Measurements from ENCODE around the gene SRPX.

Gene SRPX

GRCh38 chrX:38216642-38217041 is 4.0 kb downstream of the SRPX start:
- no peak for DNase-seq
- Histone ChIP-seq H3K27ac (no peak overlapping the region), H3K27me3 (no peaks in the 10 kb centered on the region), H3K4me3 (no peak overlapping the region), H3K4me1 (peaks cover 0 to 8% (median 0%) of the 10 kb centered on the region in 4 donors), H3K9me3 (no peaks in the 10 kb centered on the region), H3K36me3 (no peaks in the 10 kb centered on the region)
- intact Hi-C loops (cut with DNase I; ENCODE audit: low total_unique reads), result no loop called here
- TF ChIP-seq CTCF (IDR thresholded peaks at IDR 0.05), result no peak

- no peak for DNase-seq
- no peaks in the 10 kb centered on the region for H3K36me3 ChIP-seq
These were observed 5.8 kb downstream of the SRPX start for GRCh38 chrX:38214551-38215531.

GRCh38 chrX:38214044-38214443 is 6.6 kb downstream of the SRPX start:
- no peaks in the 10 kb centered on the region for H3K9me3 ChIP-seq
- H3K27ac ChIP-seq, result no peak overlapping the region
- TF ChIP-seq CTCF (IDR thresholded peaks at IDR 0.05), result no peak
- intact Hi-C loops (cut with DNase I; ENCODE audit: low total_unique reads), result no loop called here
- DNase-seq, result no peak
- no peaks in the 10 kb centered on the region for H3K27me3 ChIP-seq
- H3K4me3 ChIP-seq, result no peak overlapping the region
- H3K4me1 ChIP-seq, result no peaks in the 10 kb centered on the region
- H3K36me3 ChIP-seq, result no peaks in the 10 kb centered on the region

More at GRCh38 chrX:38214551-38215531, 5.8 kb downstream of the SRPX start:
- H3K4me1 ChIP-seq, result peaks cover 0 to 2% (median 0%) of the 10 kb centered on the region in 4 donors
- TF ChIP-seq CTCF (IDR thresholded peaks at IDR 0.05), result no peak
- intact Hi-C loops (cut with DNase I; ENCODE audit: low total_unique reads), result no loop called here
- no peak overlapping the region for H3K27ac ChIP-seq
- no peaks in the 10 kb centered on the region for H3K9me3 ChIP-seq
- H3K27me3 ChIP-seq, result no peaks in the 10 kb centered on the region
- no peak overlapping the region for H3K4me3 ChIP-seq

- Histone ChIP-seq H3K9me3 (no peaks in the 10 kb centered on the region), H3K4me3 (no peak overlapping the region), H3K27me3 (no peaks in the 10 kb centered on the region), H3K4me1 (no peaks in the 10 kb centered on the region), H3K36me3 (no peaks in the 10 kb centered on the region), H3K27ac (no peak overlapping the region)
- intact Hi-C loops (cut with DNase I; ENCODE audit: low total_unique reads), result no loop called here
- TF ChIP-seq CTCF (IDR thresholded peaks at IDR 0.05), result no peak
- no peak for DNase-seq
These were observed 8.6 kb downstream of the SRPX start for GRCh38 chrX:38211891-38212635.

GRCh38 chrX:38206542-38206941 is 14.1 kb downstream of the SRPX start:
- no peak overlapping the region for H3K4me3 ChIP-seq
- intact Hi-C loops (cut with DNase I; ENCODE audit: low total_unique reads), result no loop called here

More at GRCh38 chrX:38206542-38206941, 14.1 kb downstream of the SRPX start:
- H3K36me3 ChIP-seq, result no peaks in the 10 kb centered on the region
- H3K4me1 ChIP-seq, result no peaks in the 10 kb centered on the region
- H3K27me3 ChIP-seq, result no peaks in the 10 kb centered on the region
- no peak for TF ChIP-seq CTCF (IDR thresholded peaks at IDR 0.05)
- peaks cover 0 to 6% (median 0%) of the 10 kb centered on the region in 3 donors for H3K9me3 ChIP-seq
- no peak for DNase-seq
- H3K27ac ChIP-seq, result no peak overlapping the region

Measured in tibial artery (tissue), 4 donors.